ENCODE data around the gene KIT.
A peak's percentile ranks its signal among the peaks of the same experiment; 100 is the strongest.

Gene KIT

DNA sequence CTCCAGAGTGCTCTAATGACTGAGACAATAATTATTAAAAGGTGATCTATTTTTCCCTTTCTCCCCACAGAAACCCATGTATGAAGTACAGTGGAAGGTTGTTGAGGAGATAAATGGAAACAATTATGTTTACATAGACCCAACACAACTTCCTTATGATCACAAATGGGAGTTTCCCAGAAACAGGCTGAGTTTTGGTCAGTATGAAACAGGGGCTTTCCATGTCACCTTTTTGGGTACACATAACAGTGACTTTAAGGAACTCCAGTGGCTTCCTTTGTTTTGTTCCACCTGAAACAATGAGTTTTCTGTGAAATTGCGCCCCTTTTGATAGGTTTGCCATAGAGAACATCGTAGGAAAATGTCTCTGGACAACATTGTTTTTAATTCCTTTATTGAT, 69.6 kb downstream of the KIT start:
- no peak overlapping the region for H3K9ac ChIP-seq (ENCODE audit: low read depth, low read length)
- peaks cover 15% of the 10 kb centered on the region; the same call in 1 of the 2 replicates for H3K4me1 ChIP-seq (ENCODE audit: insufficient read depth, low read length)
- WGBS: 91% methylated on average over 2 of the region's 2 CpGs
- H3K27me3 ChIP-seq (ENCODE audit: insufficient read depth, low read length): no peaks in the 10 kb centered on the region
- no peaks in the 10 kb centered on the region for H3K9me3 ChIP-seq (ENCODE audit: insufficient read depth, low read depth, low read length)
- H3K36me3 ChIP-seq (ENCODE audit: insufficient read depth, low read length): peaks cover 31% of the 10 kb centered on the region
- H3K27ac ChIP-seq (ENCODE audit: low read depth, low read length): no peak overlapping the region
- H3K4me3 ChIP-seq (ENCODE audit: low read length): no peak overlapping the region

DNA sequence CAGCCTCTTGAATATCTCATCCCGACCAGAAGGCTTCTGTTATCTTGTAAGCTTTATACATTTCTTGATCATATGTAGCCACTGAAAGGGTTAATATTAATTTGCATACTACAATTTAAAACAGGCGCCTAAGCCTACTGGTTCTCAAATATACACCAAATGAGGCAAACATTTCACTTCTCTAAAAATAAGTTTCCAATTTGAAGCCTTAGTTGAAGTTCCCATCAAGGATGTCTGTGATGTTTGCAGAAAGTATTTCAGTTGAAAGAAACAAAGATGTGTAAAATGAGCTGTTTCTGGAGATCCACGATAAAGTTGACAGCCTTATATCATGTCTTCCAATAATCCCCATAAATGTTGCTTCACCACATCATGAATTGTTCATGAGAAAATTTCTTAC, 70.6 kb downstream of the KIT start:
- Histone ChIP-seq H3K27ac (ENCODE audit: low read depth, low read length) (no peak overlapping the region), H3K9me3 (ENCODE audit: insufficient read depth, low read depth, low read length) (no peaks in the 10 kb centered on the region), H3K9ac (ENCODE audit: low read depth, low read length) (no peak overlapping the region), H3K4me1 (ENCODE audit: insufficient read depth, low read length) (peaks cover 10% of the 10 kb centered on the region; the same call in 1 of the 2 replicates), H3K36me3 (ENCODE audit: insufficient read depth, low read length) (peaks cover 39% of the 10 kb centered on the region), H3K4me3 (ENCODE audit: low read length) (no peak overlapping the region), H3K27me3 (ENCODE audit: insufficient read depth, low read length) (no peaks in the 10 kb centered on the region)
- 95% methylated on average over 3 of the region's 3 CpGs for WGBS

DNA sequence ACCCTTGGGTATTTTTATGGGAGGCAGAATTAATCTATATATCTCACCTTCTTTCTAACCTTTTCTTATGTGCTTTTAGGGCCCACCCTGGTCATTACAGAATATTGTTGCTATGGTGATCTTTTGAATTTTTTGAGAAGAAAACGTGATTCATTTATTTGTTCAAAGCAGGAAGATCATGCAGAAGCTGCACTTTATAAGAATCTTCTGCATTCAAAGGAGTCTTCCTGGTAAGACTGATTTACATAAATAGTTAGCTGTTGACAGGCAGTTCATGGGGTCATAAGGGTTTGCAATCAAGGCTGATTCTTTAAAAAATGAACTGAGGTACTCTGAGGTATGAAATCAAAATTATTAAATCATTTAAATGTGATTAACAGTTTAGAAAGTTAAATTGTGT, 71.5 kb downstream of the KIT start:
- Histone ChIP-seq H3K9ac (ENCODE audit: low read depth, low read length) (no peak overlapping the region), H3K27me3 (ENCODE audit: insufficient read depth, low read length) (no peaks in the 10 kb centered on the region)
- 85% methylated on average over 1 of the region's 1 CpG for WGBS

DNA sequence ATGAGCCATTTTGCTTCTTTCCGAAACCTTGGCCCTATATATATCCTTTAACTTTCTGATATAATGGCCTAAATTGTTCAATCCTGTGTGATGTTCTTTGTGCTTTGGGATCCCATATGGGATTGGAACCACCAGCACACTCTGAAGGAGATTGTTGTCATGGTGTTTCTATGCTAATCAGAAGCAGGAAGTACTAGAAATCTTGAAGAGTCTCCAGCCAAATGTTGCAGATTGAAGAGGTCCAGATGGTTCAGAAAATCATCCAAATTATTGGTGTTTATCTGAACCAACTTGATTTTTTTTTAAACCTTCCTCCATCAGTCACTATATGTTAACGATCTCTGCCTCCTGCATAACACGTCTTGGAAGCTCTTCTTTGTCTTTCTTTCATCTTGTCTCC, 72.8 kb downstream of the KIT start:
- WGBS: 87% methylated on average over 2 of the region's 3 CpGs
- Histone ChIP-seq H3K4me3 (ENCODE audit: low read length) (no peak overlapping the region), H3K36me3 (ENCODE audit: insufficient read depth, low read length) (peaks cover 43% of the 10 kb centered on the region), H3K27me3 (ENCODE audit: insufficient read depth, low read length) (no peaks in the 10 kb centered on the region), H3K9ac (ENCODE audit: low read depth, low read length) (no peak overlapping the region), H3K27ac (ENCODE audit: low read depth, low read length) (no peak overlapping the region), H3K9me3 (ENCODE audit: insufficient read depth, low read depth, low read length) (no peaks in the 10 kb centered on the region), H3K4me1 (ENCODE audit: insufficient read depth, low read length) (peaks cover 10% of the 10 kb centered on the region; the same call in 1 of the 2 replicates)

More for the DNA sequence above, 71.5 kb downstream of the KIT start:
- Histone ChIP-seq H3K4me3 (ENCODE audit: low read length) (no peak overlapping the region), H3K4me1 (ENCODE audit: insufficient read depth, low read length) (peaks cover 10% of the 10 kb centered on the region; the same call in 1 of the 2 replicates), H3K9me3 (ENCODE audit: insufficient read depth, low read depth, low read length) (no peaks in the 10 kb centered on the region), H3K36me3 (ENCODE audit: insufficient read depth, low read length) (peaks cover 43% of the 10 kb centered on the region), H3K27ac (ENCODE audit: low read depth, low read length) (no peak overlapping the region)

DNA sequence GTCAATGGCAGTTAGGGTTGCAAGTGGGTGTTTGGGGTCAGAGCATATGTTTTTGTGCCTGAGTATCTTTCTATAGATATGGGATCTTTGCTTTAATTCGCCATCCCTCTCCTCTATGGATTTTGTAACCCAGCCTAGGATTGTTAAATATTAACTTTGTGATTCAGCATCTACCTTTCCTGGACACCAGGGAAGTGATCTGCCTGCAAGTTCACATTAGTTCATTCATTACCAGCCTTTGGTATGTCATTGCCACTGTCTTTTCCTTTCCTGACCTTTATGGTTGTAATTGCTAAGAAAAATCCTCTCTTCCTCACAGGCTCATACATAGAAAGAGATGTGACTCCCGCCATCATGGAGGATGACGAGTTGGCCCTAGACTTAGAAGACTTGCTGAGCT, 73.8 kb downstream of the KIT start:
- no peaks in the 10 kb centered on the region for H3K9me3 ChIP-seq (ENCODE audit: insufficient read depth, low read depth, low read length)
- peaks cover 50% of the 10 kb centered on the region for H3K36me3 ChIP-seq (ENCODE audit: insufficient read depth, low read length)
- H3K4me3 ChIP-seq (ENCODE audit: low read length): no peak overlapping the region
- H3K27ac ChIP-seq (ENCODE audit: low read depth, low read length): no peak overlapping the region
- H3K27me3 ChIP-seq (ENCODE audit: insufficient read depth, low read length): no peaks in the 10 kb centered on the region
- WGBS: 95% methylated on average over 2 of the region's 3 CpGs
- peaks cover 8% of the 10 kb centered on the region; the same call in 1 of the 2 replicates for H3K4me1 ChIP-seq (ENCODE audit: insufficient read depth, low read length)
- no peak overlapping the region for H3K9ac ChIP-seq (ENCODE audit: low read depth, low read length)

DNA sequence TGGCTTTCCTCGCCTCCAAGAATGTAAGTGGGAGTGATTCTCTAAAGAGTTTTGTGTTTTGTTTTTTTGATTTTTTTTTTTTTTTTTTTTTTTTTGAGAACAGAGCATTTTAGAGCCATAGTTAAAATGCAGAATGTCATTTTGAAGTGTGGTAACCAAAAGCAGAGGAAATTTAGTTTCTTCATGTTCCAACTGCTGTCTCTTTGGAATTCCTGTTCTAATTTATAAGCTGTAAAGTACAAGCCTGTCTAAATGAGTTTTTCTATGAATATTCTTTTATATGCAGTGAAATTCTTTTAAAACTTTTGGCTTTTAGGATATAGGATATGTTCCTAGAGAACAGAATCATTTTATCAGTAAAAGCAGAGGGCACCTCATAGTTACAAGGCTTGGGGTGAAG, 74.2 kb downstream of the KIT start:
- 85% methylated on average over 1 of the region's 1 CpG for WGBS
- no peak overlapping the region for H3K27ac ChIP-seq (ENCODE audit: low read depth, low read length)

DNA sequence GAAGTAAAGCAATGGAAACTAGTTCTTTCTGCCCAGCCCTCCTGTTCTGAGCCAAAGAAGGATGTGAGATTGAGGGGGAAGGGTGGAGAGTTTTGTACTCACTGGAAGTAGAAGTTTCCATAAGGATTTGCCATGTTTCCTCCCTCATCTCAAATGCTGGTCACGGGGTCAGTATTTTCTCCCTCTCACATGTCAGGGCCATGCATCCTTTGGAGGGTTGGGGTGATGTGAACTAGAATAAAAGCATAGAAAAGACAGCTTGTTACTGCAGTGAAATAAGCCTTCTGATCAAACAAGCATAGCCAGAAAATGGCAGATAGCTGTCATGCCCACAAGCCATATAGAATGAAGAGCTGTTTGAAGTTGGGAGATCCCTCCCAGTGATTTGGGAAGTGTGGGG, 79.7 kb downstream of the KIT start:
- H3K27me3 ChIP-seq (ENCODE audit: insufficient read depth, low read length): no peaks in the 10 kb centered on the region
- peaks cover 12% of the 10 kb centered on the region for H3K4me1 ChIP-seq (ENCODE audit: insufficient read depth, low read length)
- H3K4me3 ChIP-seq (ENCODE audit: low read length): no peak overlapping the region
- no peaks in the 10 kb centered on the region for H3K9me3 ChIP-seq (ENCODE audit: insufficient read depth, low read depth, low read length)
- WGBS: no CpG with 5 or more reads among the region's 1 CpG
- H3K9ac ChIP-seq (ENCODE audit: low read depth, low read length): no peak overlapping the region
- H3K27ac ChIP-seq (ENCODE audit: low read depth, low read length): no peak overlapping the region
- H3K36me3 ChIP-seq (ENCODE audit: insufficient read depth, low read length): peaks cover 42% of the 10 kb centered on the region

More for the DNA sequence above, 74.2 kb downstream of the KIT start:
- H3K9me3 ChIP-seq (ENCODE audit: insufficient read depth, low read depth, low read length): no peaks in the 10 kb centered on the region
- peaks cover 4% of the 10 kb centered on the region; the same call in 1 of the 2 replicates for H3K4me1 ChIP-seq (ENCODE audit: insufficient read depth, low read length)
- H3K9ac ChIP-seq (ENCODE audit: low read depth, low read length): no peak overlapping the region
- H3K4me3 ChIP-seq (ENCODE audit: low read length): no peak overlapping the region
- H3K27me3 ChIP-seq (ENCODE audit: insufficient read depth, low read length): no peaks in the 10 kb centered on the region
- peaks cover 55% of the 10 kb centered on the region for H3K36me3 ChIP-seq (ENCODE audit: insufficient read depth, low read length)

DNA sequence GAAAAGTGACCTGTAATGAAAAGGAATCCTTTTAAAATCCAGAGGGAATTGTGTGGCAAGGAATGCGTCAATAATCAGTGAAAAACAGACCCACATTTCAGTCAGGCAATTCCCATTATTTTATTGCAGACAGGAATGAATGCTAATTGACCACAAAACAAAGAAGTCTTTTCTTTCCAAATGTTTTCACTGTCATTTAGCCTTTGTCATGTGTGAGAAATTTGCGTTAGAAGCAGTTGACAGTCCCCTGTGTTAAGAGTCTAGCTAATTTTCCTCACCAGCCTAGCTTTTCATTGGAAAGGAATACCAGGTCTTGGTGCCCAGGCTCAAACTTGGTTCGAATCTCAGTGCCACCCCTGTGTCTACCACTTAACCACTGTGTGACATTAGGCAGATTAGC, 83.4 kb downstream of the KIT start:
- 85% methylated on average over 3 of the region's 3 CpGs for WGBS
- no peak overlapping the region for H3K4me3 ChIP-seq (ENCODE audit: low read length)
- H3K36me3 ChIP-seq (ENCODE audit: insufficient read depth, low read length): peaks cover 27% of the 10 kb centered on the region; the same call in 1 of the 2 replicates
- H3K27me3 ChIP-seq (ENCODE audit: insufficient read depth, low read length): no peaks in the 10 kb centered on the region
- H3K27ac ChIP-seq (ENCODE audit: low read depth, low read length): peak overlapping the region; percentile 0; the same call in 1 of the 2 replicates
- 0 out of 2 replicates have a peak, but pooled peaks cover 5% of the 10 kb centered on the region for H3K9me3 ChIP-seq (ENCODE audit: insufficient read depth, low read depth, low read length)
- no peak overlapping the region for H3K9ac ChIP-seq (ENCODE audit: low read depth, low read length)
- peaks cover 12% of the 10 kb centered on the region for H3K4me1 ChIP-seq (ENCODE audit: insufficient read depth, low read length)

DNA sequence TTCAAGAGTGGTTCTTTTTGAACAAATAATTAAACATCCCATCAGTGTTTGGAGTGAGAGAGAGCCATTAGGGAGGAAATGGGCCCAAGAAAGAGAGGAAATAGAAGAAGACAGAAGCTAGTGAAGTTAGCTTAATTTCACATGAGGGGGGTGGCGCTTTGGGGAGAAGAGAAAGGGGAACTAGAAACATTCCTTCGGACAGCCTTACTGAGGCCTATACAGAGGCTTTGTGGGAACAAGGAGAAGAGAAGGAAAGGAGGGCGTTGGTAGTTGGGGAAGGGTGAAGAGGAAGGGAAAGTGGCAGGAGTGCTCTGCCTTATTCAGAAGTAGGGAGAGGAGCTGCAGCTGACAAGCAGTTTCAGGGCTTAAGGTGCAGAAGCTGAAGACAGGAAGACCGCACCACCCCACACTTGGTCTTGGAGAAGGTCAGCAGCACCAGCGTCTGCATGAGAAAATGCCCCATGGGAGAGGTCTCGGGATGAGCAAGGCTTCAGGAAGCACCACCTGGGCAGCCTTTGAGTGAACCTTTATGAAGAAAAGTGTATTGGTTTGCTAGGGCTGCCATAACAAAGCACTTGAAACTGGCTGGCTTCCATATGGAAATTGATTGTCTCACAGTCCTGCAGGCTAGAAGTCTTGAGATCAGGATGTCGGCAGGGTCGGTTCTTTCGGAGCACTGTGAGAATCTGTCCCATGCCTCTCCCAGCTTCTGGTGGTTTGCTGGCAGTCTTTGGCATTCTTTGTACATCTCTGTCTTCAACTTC, 85.1 kb downstream of the KIT start:
- 83% methylated on average over 9 of the region's 9 CpGs for WGBS
- H3K27ac ChIP-seq (ENCODE audit: low read depth, low read length): no peak overlapping the region
- no peak overlapping the region for H3K9ac ChIP-seq (ENCODE audit: low read depth, low read length)
- H3K4me3 ChIP-seq (ENCODE audit: low read length): no peak overlapping the region
- peaks cover 12% of the 10 kb centered on the region for H3K4me1 ChIP-seq (ENCODE audit: insufficient read depth, low read length)
- H3K36me3 ChIP-seq (ENCODE audit: insufficient read depth, low read length): peaks cover 12% of the 10 kb centered on the region; the same call in 1 of the 2 replicates
- peaks cover 10% of the 10 kb centered on the region; the same call in 1 of the 2 replicates for H3K9me3 ChIP-seq (ENCODE audit: insufficient read depth, low read depth, low read length)
- H3K27me3 ChIP-seq (ENCODE audit: insufficient read depth, low read length): no peaks in the 10 kb centered on the region

DNA sequence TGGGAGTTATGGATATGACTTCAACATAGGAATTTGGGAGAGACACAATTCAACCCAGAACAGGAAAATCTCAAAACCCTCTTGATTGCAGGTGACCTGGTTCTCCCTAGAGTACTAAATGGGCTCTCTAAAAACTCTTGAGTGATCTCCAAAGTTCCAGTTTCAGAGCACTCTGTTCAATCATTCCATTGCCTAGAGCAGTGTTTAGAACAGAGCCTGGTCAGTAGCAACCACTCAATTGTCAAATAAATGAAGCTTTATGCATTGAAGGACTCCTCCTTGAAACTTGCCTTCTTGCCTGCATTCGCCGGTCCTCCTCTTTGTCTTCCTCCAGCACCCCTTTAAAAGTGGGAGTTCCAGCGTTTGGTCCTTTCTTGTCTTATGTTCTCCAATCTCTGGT, 85.8 kb downstream of the KIT start:
- peaks cover 12% of the 10 kb centered on the region for H3K4me1 ChIP-seq (ENCODE audit: insufficient read depth, low read length)
- H3K9me3 ChIP-seq (ENCODE audit: insufficient read depth, low read depth, low read length): peaks cover 12% of the 10 kb centered on the region; the same call in 1 of the 2 replicates
- peaks cover 9% of the 10 kb centered on the region; the same call in 1 of the 2 replicates for H3K36me3 ChIP-seq (ENCODE audit: insufficient read depth, low read length)
- 93% methylated on average over 3 of the region's 3 CpGs for WGBS
- H3K27me3 ChIP-seq (ENCODE audit: insufficient read depth, low read length): no peaks in the 10 kb centered on the region
- no peak overlapping the region for H3K27ac ChIP-seq (ENCODE audit: low read depth, low read length)
- no peak overlapping the region for H3K4me3 ChIP-seq (ENCODE audit: low read length)
- no peak overlapping the region for H3K9ac ChIP-seq (ENCODE audit: low read depth, low read length)

DNA sequence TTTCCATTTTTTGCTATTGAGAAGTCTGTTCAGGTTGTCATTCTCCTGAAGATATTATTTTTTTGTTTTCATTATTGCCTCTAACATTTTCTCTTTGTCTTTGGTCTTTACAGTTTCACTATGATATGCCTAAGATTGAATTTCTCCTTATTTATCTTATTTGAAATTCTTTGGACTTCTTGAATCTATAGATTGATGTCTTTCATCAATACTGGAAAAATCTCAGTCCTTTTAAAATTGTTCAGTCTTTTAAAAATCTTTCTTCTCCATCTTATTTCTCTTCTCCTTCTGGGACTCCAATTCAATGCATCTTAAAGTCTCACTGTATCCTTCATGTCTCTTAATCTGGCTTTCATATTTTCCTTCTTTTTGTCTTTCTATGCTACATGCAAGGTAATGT, 86.7 kb downstream of the KIT start:
- no peaks in the 10 kb centered on the region; the same call in 1 of the 2 replicates for H3K36me3 ChIP-seq (ENCODE audit: insufficient read depth, low read length)
- peaks cover 12% of the 10 kb centered on the region for H3K4me1 ChIP-seq (ENCODE audit: insufficient read depth, low read length)
- H3K27ac ChIP-seq (ENCODE audit: low read depth, low read length): no peak overlapping the region

More for the DNA sequence above, 86.7 kb downstream of the KIT start:
- Histone ChIP-seq H3K27me3 (ENCODE audit: insufficient read depth, low read length) (no peaks in the 10 kb centered on the region), H3K9me3 (ENCODE audit: insufficient read depth, low read depth, low read length) (peaks cover 12% of the 10 kb centered on the region; the same call in 1 of the 2 replicates), H3K9ac (ENCODE audit: low read depth, low read length) (no peak overlapping the region), H3K4me3 (ENCODE audit: low read length) (no peak overlapping the region)
